Measurements from ENCODE around the gene TRPM2. TPM values are rescaled to one million over a fixed set of nuclear protein-coding genes. Genes with fewer than 3 reads are reported as not detected.

Gene TRPM2
- total RNA-seq, 6 experiments from 2014 or later, result 0.92 to 2.0 (median 1.2) TPM

DNA sequence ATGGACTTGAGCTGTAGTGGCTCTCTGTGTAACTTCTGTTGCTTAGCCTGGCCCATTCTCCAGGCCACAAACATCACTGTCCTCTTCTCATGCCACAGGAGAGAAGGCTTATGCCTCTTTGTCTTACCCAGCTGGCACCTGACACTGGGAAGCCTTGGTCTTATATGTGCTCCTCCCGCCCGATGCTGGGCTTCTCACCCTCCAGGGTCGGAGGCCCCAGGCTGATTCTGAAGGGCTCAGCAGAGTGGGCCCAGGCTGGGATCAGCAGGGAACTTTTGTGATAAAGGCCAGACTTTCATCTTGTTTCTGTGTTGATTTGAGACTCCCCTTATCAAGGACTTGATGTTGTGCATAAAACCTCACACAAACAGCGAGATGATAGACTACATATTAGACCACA, 29.8 kb downstream of the TRPM2 start:
- H3K27me3 ChIP-seq, result no peaks in the 10 kb centered on the region
- no peaks in the 10 kb centered on the region for H3K36me3 ChIP-seq
- DNase-seq, result peak in 1 of 3 donors; percentile 11
- no peak for ATAC-seq
- H3K4me3 ChIP-seq, result no peak overlapping the region
- 63% methylated on average over 2 of the region's 4 CpGs for WGBS (ENCODE audit: insufficient coverage, low coverage, low lambda C conversion rate, missing lambda C conversion rate)
- H3K27ac ChIP-seq, result no peak overlapping the region
- peaks cover 0 to 8% (median 2%) of the 10 kb centered on the region in 4 donors for H3K9me3 ChIP-seq
- H3K4me1 ChIP-seq, result no peaks in the 10 kb centered on the region
- no peak for TF ChIP-seq POLR2A (IDR thresholded peaks at IDR 0.05)
- TF ChIP-seq, protein P1, sequence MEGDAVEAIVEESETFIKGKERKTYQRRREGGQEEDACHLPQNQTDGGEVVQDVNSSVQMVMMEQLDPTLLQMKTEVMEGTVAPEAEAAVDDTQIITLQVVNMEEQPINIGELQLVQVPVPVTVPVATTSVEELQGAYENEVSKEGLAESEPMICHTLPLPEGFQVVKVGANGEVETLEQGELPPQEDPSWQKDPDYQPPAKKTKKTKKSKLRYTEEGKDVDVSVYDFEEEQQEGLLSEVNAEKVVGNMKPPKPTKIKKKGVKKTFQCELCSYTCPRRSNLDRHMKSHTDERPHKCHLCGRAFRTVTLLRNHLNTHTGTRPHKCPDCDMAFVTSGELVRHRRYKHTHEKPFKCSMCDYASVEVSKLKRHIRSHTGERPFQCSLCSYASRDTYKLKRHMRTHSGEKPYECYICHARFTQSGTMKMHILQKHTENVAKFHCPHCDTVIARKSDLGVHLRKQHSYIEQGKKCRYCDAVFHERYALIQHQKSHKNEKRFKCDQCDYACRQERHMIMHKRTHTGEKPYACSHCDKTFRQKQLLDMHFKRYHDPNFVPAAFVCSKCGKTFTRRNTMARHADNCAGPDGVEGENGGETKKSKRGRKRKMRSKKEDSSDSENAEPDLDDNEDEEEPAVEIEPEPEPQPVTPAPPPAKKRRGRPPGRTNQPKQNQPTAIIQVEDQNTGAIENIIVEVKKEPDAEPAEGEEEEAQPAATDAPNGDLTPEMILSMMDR (IDR thresholded peaks at IDR 0.05), result no peak
- intact Hi-C loops (cut with DNase I), result no loop called here

DNA sequence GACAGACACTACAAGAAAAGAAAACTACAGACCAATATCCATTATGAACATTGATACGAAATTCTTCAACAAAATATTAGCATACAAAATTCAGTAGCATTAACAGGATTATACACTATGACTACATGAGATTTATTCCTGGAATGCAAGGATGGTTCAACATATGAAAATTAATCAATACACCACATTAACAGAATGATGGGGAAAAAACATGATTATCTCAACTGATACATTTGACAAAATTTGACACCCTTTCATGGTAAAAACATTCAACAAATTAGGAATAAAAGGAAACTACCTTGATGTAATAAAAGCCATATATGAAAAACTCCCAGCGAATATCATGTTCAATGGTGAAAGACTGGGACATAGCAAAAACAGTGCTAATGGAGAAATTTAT, 31.5 kb downstream of the TRPM2 start:
- Histone ChIP-seq H3K27ac (no peak overlapping the region), H3K4me3 (no peak overlapping the region), H3K9me3 (peaks cover 0 to 8% (median 2%) of the 10 kb centered on the region in 4 donors), H3K36me3 (no peaks in the 10 kb centered on the region), H3K4me1 (no peaks in the 10 kb centered on the region), H3K27me3 (no peaks in the 10 kb centered on the region)
- no peak for DNase-seq
- WGBS (ENCODE audit: insufficient coverage, low coverage, low lambda C conversion rate, missing lambda C conversion rate), result 51% methylated on average over 2 of the region's 2 CpGs
- ATAC-seq, result no peak
- intact Hi-C loops (cut with DNase I), result no loop called here
- TF ChIP-seq, protein P1 (IDR thresholded peaks at IDR 0.05), result no peak
- no peak for TF ChIP-seq POLR2A (IDR thresholded peaks at IDR 0.05)

DNA sequence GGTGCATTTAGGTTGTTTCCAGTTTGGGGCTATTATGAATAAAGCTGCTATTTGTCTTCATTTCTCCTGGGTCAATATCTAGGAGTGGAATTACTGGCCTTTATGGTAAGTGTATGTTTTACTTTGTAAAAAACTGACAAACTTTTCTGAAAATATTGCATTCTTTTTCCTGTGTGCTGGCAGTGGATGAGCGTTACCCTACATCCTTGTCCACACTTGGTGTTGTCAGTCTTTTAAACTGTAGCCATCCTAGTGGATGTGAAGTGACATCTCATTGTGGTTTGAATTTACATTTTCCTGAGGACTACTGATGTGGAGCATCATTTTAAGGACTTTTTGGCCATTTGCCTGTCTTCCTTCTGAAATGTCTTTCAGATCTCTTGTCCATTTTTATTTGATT, 35.9 kb downstream of the TRPM2 start:
- Histone ChIP-seq H3K4me3 (no peak overlapping the region), H3K27ac (no peak overlapping the region), H3K4me1 (no peaks in the 10 kb centered on the region), H3K36me3 (no peaks in the 10 kb centered on the region), H3K9me3 (peaks cover 0 to 8% (median 2%) of the 10 kb centered on the region in 4 donors), H3K27me3 (no peaks in the 10 kb centered on the region)
- no peak for ATAC-seq
- DNase-seq, result no peak
- intact Hi-C loops (cut with DNase I), result no loop called here
- 100% methylated on average over 1 of the region's 1 CpG for WGBS (ENCODE audit: insufficient coverage, low coverage, low lambda C conversion rate, missing lambda C conversion rate)
- no peak for TF ChIP-seq POLR2A (IDR thresholded peaks at IDR 0.05)
- TF ChIP-seq, protein P1 (IDR thresholded peaks at IDR 0.05), result no peak

DNA sequence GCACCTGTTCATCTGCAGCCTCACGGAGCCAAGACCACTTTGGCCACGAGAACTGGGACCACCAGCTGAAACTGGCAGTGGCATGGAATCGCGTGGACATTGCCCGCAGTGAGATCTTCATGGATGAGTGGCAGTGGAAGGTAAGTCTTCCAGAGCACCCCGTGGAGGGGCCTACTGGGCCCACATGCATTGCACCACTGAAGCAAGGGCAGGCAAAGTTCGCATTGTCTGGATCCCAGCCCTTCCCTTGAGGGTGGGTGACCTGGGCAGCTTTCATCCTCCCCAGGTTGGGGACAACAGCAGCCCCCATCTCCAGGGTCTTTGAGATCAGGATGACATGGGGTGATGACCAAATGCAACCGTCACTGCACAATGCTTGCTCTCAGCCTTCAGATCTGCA, 37.5 kb downstream of the TRPM2 start:
- no CpG with 5 or more reads among the region's 8 CpGs for WGBS (ENCODE audit: insufficient coverage, low coverage, low lambda C conversion rate, missing lambda C conversion rate)
- no peak overlapping the region for H3K4me3 ChIP-seq
- H3K27me3 ChIP-seq, result no peaks in the 10 kb centered on the region
- intact Hi-C loops (cut with DNase I), result loop anchor here in 1 of 2 donors (10.0 kb wide), 1 partner anchor 54 kb away; no protein-coding TSS in a partner anchor
- H3K27ac ChIP-seq, result no peak overlapping the region
- H3K9me3 ChIP-seq, result peaks cover 0 to 3% (median under 1%) of the 10 kb centered on the region in 4 donors
- TF ChIP-seq, protein P1 (IDR thresholded peaks at IDR 0.05), result no peak
- TF ChIP-seq POLR2A (IDR thresholded peaks at IDR 0.05), result no peak
- DNase-seq, result peak in 1 of 3 donors; percentile 31
- H3K36me3 ChIP-seq, result no peaks in the 10 kb centered on the region
- H3K4me1 ChIP-seq, result no peaks in the 10 kb centered on the region
- no peak for ATAC-seq
